ENCODE measurements around the gene TXNIP. TPM values are rescaled to one million over a fixed set of nuclear protein-coding genes. Genes with fewer than 3 reads are reported as not detected.

Gene TXNIP, protein sequence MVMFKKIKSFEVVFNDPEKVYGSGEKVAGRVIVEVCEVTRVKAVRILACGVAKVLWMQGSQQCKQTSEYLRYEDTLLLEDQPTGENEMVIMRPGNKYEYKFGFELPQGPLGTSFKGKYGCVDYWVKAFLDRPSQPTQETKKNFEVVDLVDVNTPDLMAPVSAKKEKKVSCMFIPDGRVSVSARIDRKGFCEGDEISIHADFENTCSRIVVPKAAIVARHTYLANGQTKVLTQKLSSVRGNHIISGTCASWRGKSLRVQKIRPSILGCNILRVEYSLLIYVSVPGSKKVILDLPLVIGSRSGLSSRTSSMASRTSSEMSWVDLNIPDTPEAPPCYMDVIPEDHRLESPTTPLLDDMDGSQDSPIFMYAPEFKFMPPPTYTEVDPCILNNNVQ
- total RNA-seq, result 100 to 1,000 TPM; 167 to 491 (median 295) TPM
- 100 to 1,000 TPM; 105 to 224 TPM for polyA plus RNA-seq

DNA sequence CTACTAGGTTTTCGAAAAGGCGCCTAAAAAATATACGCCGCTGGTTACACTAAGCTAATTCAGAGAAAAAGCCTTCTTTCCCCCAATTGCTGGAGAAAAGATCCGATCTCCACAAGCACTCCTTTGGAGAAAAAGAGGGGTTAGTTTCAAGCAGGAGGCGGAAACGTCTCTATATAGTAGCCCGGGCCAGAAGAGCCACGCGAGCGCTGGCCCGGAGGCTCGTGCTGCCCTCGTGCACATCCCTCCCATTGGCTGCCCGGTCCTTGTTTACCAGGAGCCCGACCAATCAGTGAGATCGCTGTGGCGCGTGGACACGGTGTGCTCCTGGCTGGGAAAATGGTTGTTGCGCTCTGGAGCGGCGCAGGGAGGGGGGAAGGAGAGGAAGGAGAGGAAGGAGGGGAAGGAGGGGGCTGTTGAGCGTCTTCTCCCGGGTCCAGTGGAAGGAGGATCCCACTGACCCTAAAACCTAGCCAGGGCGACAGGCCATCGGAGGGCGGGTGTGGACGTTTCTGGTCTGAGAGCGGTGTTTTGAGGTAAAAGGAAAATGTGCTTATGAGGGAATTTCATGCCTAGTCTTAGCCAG is at the start of gene TXNIP:
TSS of gene TXNIP (minus strand) at position 147 of the 583 bp plus-strand sequence. CDS start 313 bp downstream, outside the sequence.
- Histone ChIP-seq H3K4me3 (peak within 1 kb of the TSS; percentile 57 to 93 (median 65)), H3K9me3 (no peaks in the 10 kb centered on the region), H3K27me3 (no peaks in the 10 kb centered on the region), H3K36me3 (peaks cover 0 to 45% (median 20%) of the 10 kb centered on the region in 3 donors), H3K4me1 (peaks cover 16 to 46% (median 19%) of the 10 kb centered on the region in 3 donors), H3K27ac (peak within 1 kb of the TSS; percentile 57 to 96 (median 89))
- TF ChIP-seq, protein P1, sequence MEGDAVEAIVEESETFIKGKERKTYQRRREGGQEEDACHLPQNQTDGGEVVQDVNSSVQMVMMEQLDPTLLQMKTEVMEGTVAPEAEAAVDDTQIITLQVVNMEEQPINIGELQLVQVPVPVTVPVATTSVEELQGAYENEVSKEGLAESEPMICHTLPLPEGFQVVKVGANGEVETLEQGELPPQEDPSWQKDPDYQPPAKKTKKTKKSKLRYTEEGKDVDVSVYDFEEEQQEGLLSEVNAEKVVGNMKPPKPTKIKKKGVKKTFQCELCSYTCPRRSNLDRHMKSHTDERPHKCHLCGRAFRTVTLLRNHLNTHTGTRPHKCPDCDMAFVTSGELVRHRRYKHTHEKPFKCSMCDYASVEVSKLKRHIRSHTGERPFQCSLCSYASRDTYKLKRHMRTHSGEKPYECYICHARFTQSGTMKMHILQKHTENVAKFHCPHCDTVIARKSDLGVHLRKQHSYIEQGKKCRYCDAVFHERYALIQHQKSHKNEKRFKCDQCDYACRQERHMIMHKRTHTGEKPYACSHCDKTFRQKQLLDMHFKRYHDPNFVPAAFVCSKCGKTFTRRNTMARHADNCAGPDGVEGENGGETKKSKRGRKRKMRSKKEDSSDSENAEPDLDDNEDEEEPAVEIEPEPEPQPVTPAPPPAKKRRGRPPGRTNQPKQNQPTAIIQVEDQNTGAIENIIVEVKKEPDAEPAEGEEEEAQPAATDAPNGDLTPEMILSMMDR (IDR thresholded peaks at IDR 0.05), result no peak
- intact Hi-C loops (cut with DNase I), result no loop called here
- WGBS, 2 donors, result 0 to 1% methylated on average over 30 of the region's 30 CpGs
- ATAC-seq (peak; percentile 75 to 93 (median 88)), FAIRE-seq (peak; percentile 61), DNase-seq (peak; percentile 91 to 99 (median 98))

GRCh38 chr1:146039844-146040194 is 43.4 kb upstream of the TXNIP start:
- no peak for ATAC-seq
- Histone ChIP-seq H3K36me3 (no peaks in the 10 kb centered on the region), H3K27me3 (no peaks in the 10 kb centered on the region), H3K4me3 (no peak overlapping the region), H3K9me3 (no peaks in the 10 kb centered on the region), H3K4me1 (peaks cover 7 to 9% (median 7%) of the 10 kb centered on the region in 3 donors), H3K27ac (no peak overlapping the region)
- no peak for DNase-seq
- TF ChIP-seq, protein P1 (IDR thresholded peaks at IDR 0.05), result no peak
- intact Hi-C loops (cut with DNase I), result no loop called here
- 65 to 71% methylated on average over 9 of the region's 9 CpGs for WGBS, 2 donors
- no peak for FAIRE-seq

- Histone ChIP-seq H3K4me3 (peak overlapping the region; percentile 34 to 54 (median 40)), H3K27me3 (no peaks in the 10 kb centered on the region), H3K4me1 (peaks cover 7 to 9% (median 7%) of the 10 kb centered on the region in 3 donors), H3K27ac (peak overlapping the region; percentile 63 to 92 (median 80)), H3K9me3 (no peaks in the 10 kb centered on the region), H3K36me3 (no peaks in the 10 kb centered on the region)
- TF ChIP-seq, protein P1 (IDR thresholded peaks at IDR 0.05), result no peak
- 0 to 1% methylated on average over 21 of the region's 21 CpGs for WGBS, 2 donors
- intact Hi-C loops (cut with DNase I), result no loop called here
- ATAC-seq (peak; percentile 64 to 74 (median 68)), DNase-seq (peak; percentile 71 to 88 (median 78)), FAIRE-seq (no peak)
Observed at GRCh38 chr1:146036965-146037646, 40.7 kb upstream of the TXNIP start.

DNA sequence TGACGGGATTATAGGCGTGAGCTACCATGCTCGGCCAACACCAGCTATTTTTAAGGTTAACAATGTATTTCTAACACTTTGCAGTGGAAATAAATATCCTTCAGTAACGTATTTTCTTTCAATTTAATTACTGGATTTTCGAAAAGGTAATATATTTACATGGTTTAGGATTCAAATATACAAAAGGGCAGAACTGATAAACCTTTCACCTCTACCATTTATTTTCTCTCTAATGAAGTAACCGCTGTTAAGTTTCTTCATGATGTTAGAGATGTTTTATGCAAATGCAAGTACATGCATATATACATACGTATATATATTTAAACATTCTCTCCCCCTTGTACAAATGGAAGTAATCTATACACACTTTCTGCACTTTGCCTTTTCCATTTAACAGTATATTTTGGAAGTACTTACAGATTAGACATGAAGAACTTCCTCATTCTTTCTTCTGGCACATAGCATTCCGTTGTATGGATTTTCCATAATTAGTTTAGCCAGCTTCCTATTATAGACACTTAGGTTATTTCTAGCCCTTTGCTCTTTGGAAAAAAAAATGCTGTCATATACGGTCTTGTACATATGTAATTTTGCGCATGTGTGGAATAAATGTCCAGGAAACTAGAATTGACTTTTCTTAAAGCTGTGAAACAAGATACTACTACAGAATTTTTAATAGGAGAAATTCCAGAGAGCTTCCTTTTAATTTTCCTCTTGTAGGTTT is 40.0 kb upstream of the TXNIP start:
- DNase-seq, result no peak
- Histone ChIP-seq H3K9me3 (no peaks in the 10 kb centered on the region), H3K4me1 (peaks cover 7 to 9% (median 7%) of the 10 kb centered on the region in 3 donors), H3K27ac (peak overlapping the region in 3 of 4 donors; percentile 48 to 84 (median 75)), H3K36me3 (no peaks in the 10 kb centered on the region), H3K4me3 (peak overlapping the region in 3 of 4 donors; percentile 1 to 54 (median 19)), H3K27me3 (no peaks in the 10 kb centered on the region)
- TF ChIP-seq, protein P1 (IDR thresholded peaks at IDR 0.05), result no peak
- no peak for ATAC-seq
- intact Hi-C loops (cut with DNase I), result no loop called here
- no peak for FAIRE-seq
- WGBS, 2 donors, result 4 to 6% methylated on average over 10 of the region's 10 CpGs
